Measurements from ENCODE around the gene CHCHD4. TPM values are rescaled to one million over a fixed set of nuclear protein-coding genes. Genes with fewer than 3 reads are reported as not detected.

Gene CHCHD4
- total and polyA plus RNA-seq, 10 of the 15 experiments (the other 5 are each of a cell fraction or from before 2014, with no cell fraction given) = 21.0 to 46.8 (median 29.0) TPM

DNA sequence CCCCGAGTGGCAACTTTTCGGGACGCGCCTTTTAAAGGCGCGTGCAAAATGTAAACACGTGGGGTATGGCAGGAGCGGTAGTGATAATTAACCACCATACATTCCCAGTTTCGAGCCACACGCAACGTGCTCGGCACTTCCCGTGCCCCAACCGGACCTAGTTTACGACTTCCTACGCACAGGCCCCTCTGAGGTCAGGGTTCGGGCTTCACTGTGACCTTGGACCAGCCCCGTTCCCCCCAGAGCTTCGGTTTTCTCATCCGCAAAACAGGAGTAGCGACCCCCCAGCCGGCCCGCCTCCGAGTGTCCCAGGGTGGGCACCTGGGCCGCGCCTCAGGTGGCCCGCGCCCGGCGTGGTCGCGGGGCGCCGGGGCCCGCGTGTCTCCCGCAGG lies 451 bp downstream of the CHCHD4 start (continued):
- TF ChIP-seq MYC (IDR thresholded peaks at IDR 0.05; ENCODE audit: insufficient read depth, insufficient read length, insufficient replicate concordance, low read length, severe bottlenecking) (peak; percentile 96), HDAC2 (IDR thresholded peaks at IDR 0.05) (no peak), IRF4 (IDR thresholded peaks at IDR 0.05; ENCODE audit: low read depth, low read length) (peak; percentile 75; the same call in 1 of the 2 replicates), ZNF217 (IDR thresholded peaks at IDR 0.05) (0 out of 2 replicates have a peak, but pooled peaks have one; percentile 63), LARP7 (IDR thresholded peaks at IDR 0.05) (0 out of 2 replicates have a peak, but pooled peaks have one; percentile 64), RUNX3 (IDR thresholded peaks at IDR 0.05; ENCODE audit: low read length) (peak; percentile 84), BHLHE40 (IDR thresholded peaks at IDR 0.05; ENCODE audit: borderline replicate concordance in 1 of 2, low read depth in 2 of 2, low read length in 1 of 2) (peak; percentile 86 to 87), FOXK2 (IDR thresholded peaks at IDR 0.05) (peak; percentile 82), TARDBP (IDR thresholded peaks at IDR 0.05; ENCODE audit: borderline replicate concordance) (0 out of 2 replicates have a peak, but pooled peaks have one; percentile 32), CHD1 (IDR thresholded peaks at IDR 0.05; ENCODE audit: low read depth, low read length) (0 out of 2 replicates have a peak, but pooled peaks have one; percentile 32), SP1 (IDR thresholded peaks at IDR 0.05; ENCODE audit: low read depth, low read length) (no peak), CHD2 (IDR thresholded peaks at IDR 0.05; ENCODE audit: borderline replicate concordance, low read depth, low read length) (no peak), SPI1 (IDR thresholded peaks at IDR 0.05; ENCODE audit: borderline replicate concordance, insufficient read depth, low read depth, low read length) (peak; percentile 49; the same call in 1 of the 2 replicates), CBX3 (IDR thresholded peaks at IDR 0.05; ENCODE audit: borderline replicate concordance, low read depth) (no peak), NR2C2 (IDR thresholded peaks at IDR 0.05; ENCODE audit: borderline replicate concordance, control insufficient read depth, insufficient read length, low read depth) (peak; percentile 63), TAF1 (IDR thresholded peaks at IDR 0.05; ENCODE audit: borderline replicate concordance, low read depth, low read length) (no peak), RB1 (IDR thresholded peaks at IDR 0.05; ENCODE audit: borderline replicate concordance) (0 out of 2 replicates have a peak, but pooled peaks have one; percentile 23), SIX5 (IDR thresholded peaks at IDR 0.05; ENCODE audit: low read depth, low read length, severe bottlenecking) (peak; percentile 56), CREM (IDR thresholded peaks at IDR 0.05; ENCODE audit: low read depth) (peak; percentile 64), EGR1 (IDR thresholded peaks at IDR 0.05; ENCODE audit: borderline replicate concordance in 1 of 2, low read depth in 2 of 2, low read length in 2 of 2) (peak in 1 of 2 experiments; percentile 44; a peak in 1 of 3 replicates), ESRRA (IDR thresholded peaks at IDR 0.05; ENCODE audit: low read length) (peak; percentile 58; the same call in 1 of the 2 replicates)
- TF ChIP-seq, protein P1, sequence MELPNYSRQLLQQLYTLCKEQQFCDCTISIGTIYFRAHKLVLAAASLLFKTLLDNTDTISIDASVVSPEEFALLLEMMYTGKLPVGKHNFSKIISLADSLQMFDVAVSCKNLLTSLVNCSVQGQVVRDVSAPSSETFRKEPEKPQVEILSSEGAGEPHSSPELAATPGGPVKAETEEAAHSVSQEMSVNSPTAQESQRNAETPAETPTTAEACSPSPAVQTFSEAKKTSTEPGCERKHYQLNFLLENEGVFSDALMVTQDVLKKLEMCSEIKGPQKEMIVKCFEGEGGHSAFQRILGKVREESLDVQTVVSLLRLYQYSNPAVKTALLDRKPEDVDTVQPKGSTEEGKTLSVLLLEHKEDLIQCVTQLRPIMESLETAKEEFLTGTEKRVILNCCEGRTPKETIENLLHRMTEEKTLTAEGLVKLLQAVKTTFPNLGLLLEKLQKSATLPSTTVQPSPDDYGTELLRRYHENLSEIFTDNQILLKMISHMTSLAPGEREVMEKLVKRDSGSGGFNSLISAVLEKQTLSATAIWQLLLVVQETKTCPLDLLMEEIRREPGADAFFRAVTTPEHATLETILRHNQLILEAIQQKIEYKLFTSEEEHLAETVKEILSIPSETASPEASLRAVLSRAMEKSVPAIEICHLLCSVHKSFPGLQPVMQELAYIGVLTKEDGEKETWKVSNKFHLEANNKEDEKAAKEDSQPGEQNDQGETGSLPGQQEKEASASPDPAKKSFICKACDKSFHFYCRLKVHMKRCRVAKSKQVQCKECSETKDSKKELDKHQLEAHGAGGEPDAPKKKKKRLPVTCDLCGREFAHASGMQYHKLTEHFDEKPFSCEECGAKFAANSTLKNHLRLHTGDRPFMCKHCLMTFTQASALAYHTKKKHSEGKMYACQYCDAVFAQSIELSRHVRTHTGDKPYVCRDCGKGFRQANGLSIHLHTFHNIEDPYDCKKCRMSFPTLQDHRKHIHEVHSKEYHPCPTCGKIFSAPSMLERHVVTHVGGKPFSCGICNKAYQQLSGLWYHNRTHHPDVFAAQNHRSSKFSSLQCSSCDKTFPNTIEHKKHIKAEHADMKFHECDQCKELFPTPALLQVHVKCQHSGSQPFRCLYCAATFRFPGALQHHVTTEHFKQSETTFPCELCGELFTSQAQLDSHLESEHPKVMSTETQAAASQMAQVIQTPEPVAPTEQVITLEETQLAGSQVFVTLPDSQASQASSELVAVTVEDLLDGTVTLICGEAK (IDR thresholded peaks at IDR 0.05; ENCODE audit: borderline replicate concordance) = peak; percentile 77
- TF ChIP-seq, protein P2, sequence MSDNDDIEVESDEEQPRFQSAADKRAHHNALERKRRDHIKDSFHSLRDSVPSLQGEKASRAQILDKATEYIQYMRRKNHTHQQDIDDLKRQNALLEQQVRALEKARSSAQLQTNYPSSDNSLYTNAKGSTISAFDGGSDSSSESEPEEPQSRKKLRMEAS (IDR thresholded peaks at IDR 0.05; ENCODE audit: low read depth, low read length) = peak; percentile 97
- TF ChIP-seq, protein P3, sequence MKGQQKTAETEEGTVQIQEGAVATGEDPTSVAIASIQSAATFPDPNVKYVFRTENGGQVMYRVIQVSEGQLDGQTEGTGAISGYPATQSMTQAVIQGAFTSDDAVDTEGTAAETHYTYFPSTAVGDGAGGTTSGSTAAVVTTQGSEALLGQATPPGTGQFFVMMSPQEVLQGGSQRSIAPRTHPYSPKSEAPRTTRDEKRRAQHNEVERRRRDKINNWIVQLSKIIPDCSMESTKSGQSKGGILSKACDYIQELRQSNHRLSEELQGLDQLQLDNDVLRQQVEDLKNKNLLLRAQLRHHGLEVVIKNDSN (IDR thresholded peaks at IDR 0.05; ENCODE audit: borderline replicate concordance, extremely low read length, insufficient read depth, low read depth, low read length) = peak; percentile 18
- TF ChIP-seq, protein P4, sequence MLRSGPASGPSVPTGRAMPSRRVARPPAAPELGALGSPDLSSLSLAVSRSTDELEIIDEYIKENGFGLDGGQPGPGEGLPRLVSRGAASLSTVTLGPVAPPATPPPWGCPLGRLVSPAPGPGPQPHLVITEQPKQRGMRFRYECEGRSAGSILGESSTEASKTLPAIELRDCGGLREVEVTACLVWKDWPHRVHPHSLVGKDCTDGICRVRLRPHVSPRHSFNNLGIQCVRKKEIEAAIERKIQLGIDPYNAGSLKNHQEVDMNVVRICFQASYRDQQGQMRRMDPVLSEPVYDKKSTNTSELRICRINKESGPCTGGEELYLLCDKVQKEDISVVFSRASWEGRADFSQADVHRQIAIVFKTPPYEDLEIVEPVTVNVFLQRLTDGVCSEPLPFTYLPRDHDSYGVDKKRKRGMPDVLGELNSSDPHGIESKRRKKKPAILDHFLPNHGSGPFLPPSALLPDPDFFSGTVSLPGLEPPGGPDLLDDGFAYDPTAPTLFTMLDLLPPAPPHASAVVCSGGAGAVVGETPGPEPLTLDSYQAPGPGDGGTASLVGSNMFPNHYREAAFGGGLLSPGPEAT (IDR thresholded peaks at IDR 0.05; ENCODE audit: low read depth) = 0 out of 2 replicates have a peak, but pooled peaks have one; percentile 22

Data from GM12878 (cell line).